GM12872 (cell line): ENCODE results near the gene NACC1.

Source experiments
- TF ChIP-seq, protein P1 (sequence below): IDR thresholded peaks from 3 replicates; pipeline ENCODE4 v1.5.1; 2011; ENCODE audit warnings: low read depth, mild to moderate bottlenecking, low read length, moderate library complexity; ENCODE audit not compliant: insufficient read depth

NACC1 gene

DNA sequence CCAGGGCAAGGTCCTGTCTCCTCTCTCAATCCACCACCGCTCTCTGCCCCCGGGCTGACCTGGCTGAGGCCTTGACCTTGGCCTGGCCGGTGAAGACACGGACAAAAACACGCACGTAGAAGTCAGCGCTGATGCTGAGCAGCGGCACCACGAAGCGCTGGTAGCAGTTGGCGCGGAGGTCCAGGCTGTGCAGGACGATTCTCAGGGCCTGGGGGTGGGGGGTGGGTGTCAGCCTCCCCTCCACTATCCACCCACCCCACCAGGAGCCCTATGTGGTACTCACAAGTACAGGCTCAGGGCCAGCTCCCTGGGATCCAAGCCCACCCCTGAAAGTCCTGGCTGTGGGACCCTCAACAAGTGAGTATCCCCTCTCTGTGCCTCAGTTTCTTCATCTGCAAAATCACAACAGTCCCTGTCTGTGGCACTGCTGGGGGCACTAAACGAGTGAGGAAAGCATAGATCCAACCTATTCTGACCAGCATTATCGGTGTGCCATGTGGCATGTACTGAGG is 7.9 kb upstream of the NACC1 start:
- TF ChIP-seq, protein P1, sequence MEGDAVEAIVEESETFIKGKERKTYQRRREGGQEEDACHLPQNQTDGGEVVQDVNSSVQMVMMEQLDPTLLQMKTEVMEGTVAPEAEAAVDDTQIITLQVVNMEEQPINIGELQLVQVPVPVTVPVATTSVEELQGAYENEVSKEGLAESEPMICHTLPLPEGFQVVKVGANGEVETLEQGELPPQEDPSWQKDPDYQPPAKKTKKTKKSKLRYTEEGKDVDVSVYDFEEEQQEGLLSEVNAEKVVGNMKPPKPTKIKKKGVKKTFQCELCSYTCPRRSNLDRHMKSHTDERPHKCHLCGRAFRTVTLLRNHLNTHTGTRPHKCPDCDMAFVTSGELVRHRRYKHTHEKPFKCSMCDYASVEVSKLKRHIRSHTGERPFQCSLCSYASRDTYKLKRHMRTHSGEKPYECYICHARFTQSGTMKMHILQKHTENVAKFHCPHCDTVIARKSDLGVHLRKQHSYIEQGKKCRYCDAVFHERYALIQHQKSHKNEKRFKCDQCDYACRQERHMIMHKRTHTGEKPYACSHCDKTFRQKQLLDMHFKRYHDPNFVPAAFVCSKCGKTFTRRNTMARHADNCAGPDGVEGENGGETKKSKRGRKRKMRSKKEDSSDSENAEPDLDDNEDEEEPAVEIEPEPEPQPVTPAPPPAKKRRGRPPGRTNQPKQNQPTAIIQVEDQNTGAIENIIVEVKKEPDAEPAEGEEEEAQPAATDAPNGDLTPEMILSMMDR: no peak

DNA sequence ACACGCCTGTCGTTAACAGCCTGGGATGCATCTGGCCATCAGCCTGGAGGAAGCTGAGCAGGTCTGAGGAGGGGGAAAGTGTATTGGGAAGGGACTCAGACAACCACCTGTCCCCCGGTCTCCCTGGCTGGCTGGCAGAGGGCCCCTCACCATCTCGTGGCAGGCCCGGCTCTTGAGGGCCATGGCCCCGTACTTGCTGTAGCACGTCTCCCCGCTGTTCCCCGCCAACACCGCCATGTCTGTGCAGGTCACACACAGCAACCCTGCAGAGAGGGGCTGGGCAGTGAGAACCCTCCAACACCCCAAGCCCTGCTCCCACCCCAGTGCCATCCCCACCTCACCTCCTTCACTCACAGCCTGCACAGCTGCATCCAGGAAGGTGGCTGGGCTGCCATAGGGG is 5.5 kb upstream of the NACC1 start:
- TF ChIP-seq, protein P1: no peak

DNA sequence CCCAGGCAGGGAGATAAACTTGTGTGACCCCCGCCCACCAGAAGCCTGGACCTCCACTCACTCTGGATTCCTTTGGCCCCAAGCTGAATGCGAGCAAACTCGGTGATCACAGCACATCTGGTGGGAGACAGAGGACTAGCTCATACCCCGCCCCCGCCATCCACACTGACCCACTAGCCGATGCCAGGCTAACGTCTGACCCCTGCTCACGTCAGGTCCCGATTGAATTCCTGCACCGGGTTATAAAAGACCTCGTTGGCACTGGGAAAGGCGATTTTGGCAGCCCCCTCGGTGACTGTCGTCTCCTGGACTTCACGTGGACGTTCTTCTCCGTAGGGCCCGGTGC is 2.2 kb upstream of the NACC1 start:
- TF ChIP-seq, protein P1: no peak

DNA sequence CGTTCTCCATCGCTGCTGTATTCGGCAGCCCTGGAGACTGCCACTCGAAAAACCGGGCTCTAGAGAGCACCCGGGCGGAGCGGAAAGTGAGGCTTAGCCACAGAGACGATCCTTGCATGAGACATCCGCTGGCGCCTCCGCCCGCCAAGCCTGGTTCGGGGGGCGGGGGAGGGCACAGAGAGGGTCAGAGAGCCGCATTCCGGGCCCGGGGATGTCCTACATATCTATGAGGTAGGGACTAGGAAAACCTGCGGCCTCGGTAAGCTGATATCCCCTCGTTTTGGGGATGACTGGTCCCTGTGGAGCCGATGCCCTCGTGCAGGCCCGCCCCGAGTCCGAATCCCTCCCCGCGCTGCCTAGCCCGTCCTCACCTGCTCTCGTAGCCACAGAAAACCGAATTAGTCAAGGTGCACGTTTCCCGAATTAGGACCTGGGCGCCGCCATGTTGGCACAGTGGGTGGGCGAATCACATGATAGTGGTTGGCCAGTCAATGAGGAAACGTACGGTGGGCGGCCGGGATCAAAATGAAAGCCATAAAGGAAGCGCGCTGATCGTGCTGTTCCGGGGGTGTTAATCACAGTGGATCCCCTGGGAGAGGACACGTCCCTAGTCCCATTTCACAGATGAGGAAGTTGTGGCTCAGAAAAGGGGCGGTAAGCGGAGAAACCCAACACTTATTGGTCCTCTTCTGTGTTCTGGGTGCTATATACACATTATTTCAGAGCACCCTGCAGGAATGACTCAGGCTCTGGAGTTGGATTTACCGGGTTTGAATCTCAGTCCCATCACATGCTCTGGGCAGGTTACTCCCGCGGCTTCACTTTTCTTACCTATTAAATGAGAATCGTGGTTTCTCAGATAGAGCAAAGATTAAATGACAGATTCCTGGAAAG is 1.5 kb upstream of the NACC1 start, which contains the start of gene TRMT1:
Gene TRMT1 (minus strand): TSS at position 459 of the 894 bp plus-strand sequence. CDS start 341 bp downstream, at position 118.
- TF ChIP-seq, protein P1: no peak

DNA sequence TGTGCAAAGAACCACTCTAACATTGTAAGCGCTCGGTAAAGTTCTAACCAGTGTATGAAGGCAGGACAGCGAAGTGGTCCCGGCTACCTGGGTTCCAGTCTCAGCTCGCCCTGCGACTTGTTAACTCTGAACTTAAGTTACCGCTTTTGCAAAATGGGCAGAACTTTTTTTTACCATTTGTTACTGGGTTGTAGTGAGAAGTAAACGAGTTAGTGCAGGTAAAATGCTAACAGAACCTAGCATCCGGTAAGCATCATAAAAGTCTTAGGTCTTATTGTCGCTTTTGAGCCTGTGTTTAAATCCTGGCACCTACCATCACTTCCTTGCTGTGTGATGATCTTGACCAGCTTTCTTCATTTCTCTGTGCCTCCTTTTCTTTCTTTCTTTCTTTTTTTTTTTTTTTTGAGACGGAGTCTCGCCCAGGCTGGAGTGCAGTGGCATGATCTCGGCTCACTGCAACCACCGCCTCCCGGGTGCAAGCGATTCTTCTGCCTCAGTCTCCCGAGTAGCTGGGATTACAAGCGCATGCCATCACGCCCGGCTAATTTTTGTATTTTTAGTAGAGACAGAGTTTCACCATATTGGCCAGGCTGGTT is 790 bp upstream of the NACC1 start:
- TF ChIP-seq, protein P1: no peak

DNA sequence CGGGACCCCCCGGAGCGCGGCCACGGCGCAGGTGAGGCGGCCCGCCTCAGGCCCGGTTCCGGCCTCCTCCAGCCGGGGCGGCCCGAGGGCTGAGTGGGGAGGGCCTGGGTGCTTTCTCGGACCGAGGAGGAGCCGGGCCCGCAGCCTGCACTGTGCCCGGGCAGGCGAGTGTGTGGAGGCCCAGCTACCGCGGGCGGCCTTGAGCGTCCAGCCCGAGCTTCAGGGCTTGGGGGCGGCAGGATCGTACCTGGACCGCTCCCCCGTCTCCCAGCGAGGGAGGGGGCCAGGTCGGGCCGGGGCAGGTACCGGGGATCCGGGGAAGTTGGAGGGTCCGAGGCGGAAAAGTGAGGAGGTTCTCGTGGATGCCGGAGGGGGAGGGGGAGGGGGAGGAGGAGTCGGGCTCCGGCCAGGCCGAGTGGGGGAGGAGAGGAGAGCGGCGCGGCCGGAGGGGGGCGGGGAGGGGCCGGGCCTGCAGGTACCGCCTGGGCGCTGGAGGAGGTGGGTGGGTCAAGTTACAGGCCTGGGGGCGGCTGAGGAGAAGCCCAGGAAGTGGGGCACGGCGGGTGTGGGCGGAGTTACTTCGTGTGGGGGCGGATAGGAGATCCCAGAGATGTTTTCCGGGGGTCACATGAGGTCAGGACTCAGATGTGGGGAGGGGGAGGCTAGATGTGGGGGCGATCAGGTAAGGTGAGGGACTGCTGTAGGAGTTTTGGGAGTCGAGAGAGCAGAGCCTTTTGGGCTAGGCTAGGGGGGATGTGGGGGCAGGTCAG is 545 bp downstream of the NACC1 start:
- TF ChIP-seq, protein P1: no peak

DNA sequence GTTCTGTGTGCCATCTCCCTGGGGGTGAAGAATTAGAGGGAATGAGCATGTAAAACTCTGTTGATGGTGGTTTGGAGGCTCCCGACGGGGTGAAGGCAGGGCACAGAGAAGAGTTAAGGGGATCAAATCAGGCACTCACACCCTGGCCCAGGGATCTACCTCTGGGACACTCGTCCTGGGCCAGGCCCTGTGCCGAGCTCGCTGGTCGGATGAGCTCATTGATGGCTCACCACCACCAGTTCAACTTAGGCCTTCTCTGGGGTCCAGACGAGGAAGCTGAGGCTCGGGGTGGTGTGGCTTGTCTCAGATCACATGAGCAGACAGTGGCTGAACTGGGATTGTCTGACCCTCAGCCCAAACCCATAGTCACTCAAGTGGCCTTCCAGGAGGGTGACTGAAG is 1.6 kb downstream of the NACC1 start:
- TF ChIP-seq, protein P1: no peak
